Measurements from ENCODE around the gene EPHA1. TPM values are rescaled to one million over a fixed set of nuclear protein-coding genes. Genes with fewer than 3 reads are reported as not detected.

Gene EPHA1
- total RNA-seq, 4 donors from 2014 or later: 0.87 to 3.6 TPM; not detected in 2

GRCh38 chr7:143454091-143454680 is 45.5 kb upstream of the EPHA1 start:
- DNase-seq (ENCODE audit: low spot score in 2 of 2): no peak
- Histone ChIP-seq H3K27me3 (no peaks in the 10 kb centered on the region), H3K4me3 (no peak overlapping the region), H3K27ac (no peak overlapping the region), H3K36me3 (no peaks in the 10 kb centered on the region), H3K9me3 (no peaks in the 10 kb centered on the region), H3K4me1 (no peaks in the 10 kb centered on the region)
- TF ChIP-seq CTCF (IDR thresholded peaks at IDR 0.05): no peak
- no peak for TF ChIP-seq EP300 (IDR thresholded peaks at IDR 0.05)
- no peak for TF ChIP-seq POLR2A (IDR thresholded peaks at IDR 0.05)
- WGBS, 2 donors: 57 to 70% methylated on average over 1 of the region's 1 CpG

- no peak for DNase-seq (ENCODE audit: low spot score in 2 of 2)
- no peaks in the 10 kb centered on the region for H3K4me1 ChIP-seq
- 80 to 85% methylated on average over 2 of the region's 2 CpGs for WGBS, 2 donors
- no peaks in the 10 kb centered on the region for H3K9me3 ChIP-seq
- H3K36me3 ChIP-seq: no peaks in the 10 kb centered on the region
- H3K27ac ChIP-seq: no peak overlapping the region
- no peak overlapping the region for H3K4me3 ChIP-seq
- peaks cover 0 to 3% of the 10 kb centered on the region in 2 donors for H3K27me3 ChIP-seq
- TF ChIP-seq EP300 (IDR thresholded peaks at IDR 0.05) (no peak), POLR2A (IDR thresholded peaks at IDR 0.05) (no peak), CTCF (IDR thresholded peaks at IDR 0.05) (no peak)
Measured at GRCh38 chr7:143452495-143452894, 43.8 kb upstream of the EPHA1 start.

- Histone ChIP-seq H3K36me3 (no peaks in the 10 kb centered on the region), H3K4me3 (no peak overlapping the region), H3K27me3 (peaks cover 0 to 3% of the 10 kb centered on the region in 2 donors), H3K27ac (no peak overlapping the region), H3K9me3 (no peaks in the 10 kb centered on the region), H3K4me1 (no peaks in the 10 kb centered on the region)
- no peak for TF ChIP-seq CTCF (IDR thresholded peaks at IDR 0.05)
- no peak for TF ChIP-seq POLR2A (IDR thresholded peaks at IDR 0.05)
- no peak for TF ChIP-seq EP300 (IDR thresholded peaks at IDR 0.05)
- DNase-seq (ENCODE audit: low spot score in 2 of 2): no peak
- 85 to 88% methylated on average over 1 of the region's 1 CpG for WGBS, 2 donors
Measured at GRCh38 chr7:143451746-143452145, 43.1 kb upstream of the EPHA1 start.

- H3K4me1 ChIP-seq: no peaks in the 10 kb centered on the region
- H3K27ac ChIP-seq: no peak overlapping the region
- no peaks in the 10 kb centered on the region for H3K36me3 ChIP-seq
- H3K27me3 ChIP-seq: peaks cover 0 to 3% of the 10 kb centered on the region in 2 donors
- no peaks in the 10 kb centered on the region for H3K9me3 ChIP-seq
- TF ChIP-seq EP300 (IDR thresholded peaks at IDR 0.05) (no peak), POLR2A (IDR thresholded peaks at IDR 0.05) (no peak), CTCF (IDR thresholded peaks at IDR 0.05) (no peak)
- no peak for DNase-seq (ENCODE audit: low spot score in 2 of 2)
- H3K4me3 ChIP-seq: no peak overlapping the region
Measured at GRCh38 chr7:143451122-143451521, 42.5 kb upstream of the EPHA1 start.

- no peaks in the 10 kb centered on the region for H3K4me1 ChIP-seq
- WGBS, 2 donors: 83 to 90% methylated on average over 3 of the region's 3 CpGs
- no peak overlapping the region for H3K4me3 ChIP-seq
- no peaks in the 10 kb centered on the region for H3K36me3 ChIP-seq
- TF ChIP-seq CTCF (IDR thresholded peaks at IDR 0.05) (no peak), POLR2A (IDR thresholded peaks at IDR 0.05) (no peak), EP300 (IDR thresholded peaks at IDR 0.05) (no peak)
- H3K27me3 ChIP-seq: peaks cover 0 to 3% of the 10 kb centered on the region in 2 donors
- no peaks in the 10 kb centered on the region for H3K9me3 ChIP-seq
- no peak overlapping the region for H3K27ac ChIP-seq
- no peak for DNase-seq (ENCODE audit: low spot score in 2 of 2)
Measured at GRCh38 chr7:143449793-143450192, 41.1 kb upstream of the EPHA1 start.

All from tibial nerve (tissue), 4 donors.